Ishikawa (cell line): ENCODE data around the gene ADRB2.

ENCODE experiments used
- CEBPB ChIP-seq: IDR thresholded peaks from 2 replicates; pipeline ENCODE4 v1.6.1; 2012
- EP300 ChIP-seq: IDR thresholded peaks from 2 replicates; pipeline ENCODE4 v1.6.1; 2012; ENCODE audit warnings: borderline replicate concordance
- MAX ChIP-seq: IDR thresholded peaks from 2 replicates; pipeline ENCODE4 v1.6.1; 2012
- NFIC ChIP-seq: IDR thresholded peaks from 2 replicates; pipeline ENCODE4 v1.6.1; 2012
- REST ChIP-seq: IDR thresholded peaks from 2 replicates; pipeline ENCODE4 v1.6.1; 2012; ENCODE audit warnings: low read depth, mild to moderate bottlenecking
- TAF1 ChIP-seq: IDR thresholded peaks from 2 replicates; pipeline ENCODE4 v1.6.1; 2012; ENCODE audit warnings: low read depth, mild to moderate bottlenecking
- TEAD4 ChIP-seq: IDR thresholded peaks from 2 replicates; pipeline ENCODE4 v1.6.1; 2012
- USF1 ChIP-seq: IDR thresholded peaks from 2 replicates; pipeline ENCODE4 v1.6.1; 2012

- TF ChIP-seq CEBPB (no peak), REST (no peak), MAX (no peak), TEAD4 (no peak), EP300 (no peak), TAF1 (no peak), USF1 (no peak), NFIC (no peak)
Observed at GRCh38 chr5:148806520-148806931, 19.9 kb upstream of the ADRB2 start.
